K562 (cell line): ENCODE results near the gene DOCK1. TPM values are rescaled to one million over a fixed set of nuclear protein-coding genes. Genes with fewer than 3 reads are reported as not detected.

Experiments used
- ATAC-seq: fragments of 200-7000 bp; cut with Tn5 transposase; 3 replicates; pipeline ENCODE4 v1.9.1; 2020; ENCODE audit warnings: moderate library complexity
- BruUV-seq: library from RNA; stranded (reverse); fragments of 400-500 nt; replicated peaks from 2 replicates; lab custom pipeline; 2021; lab: Mats Ljungman, UMichigan
- CTCF ChIA-PET: fragments of 300-600 bp; formaldehyde crosslinking; extraction: SDS; loops from one replicate; lab custom pipeline; 2021; ENCODE audit warnings: low intra/inter-chr PET ratio; lab: Yijun Ruan, JAX
- POLR2A ChIA-PET: fragments of 300-600, 350-650 bp; sonication (Branson Sonifier 250); formaldehyde crosslinking; extraction: SDS; loops from one replicate; lab custom pipeline; 2021; ENCODE audit warnings: antibody characterized with exemption, inconsistent platforms; lab: Yijun Ruan, JAX
- DNase-seq, 4 experiments: peaks; one replicate each; pipeline versions ENCODE4 v3.0.0 to v3.0.0-alpha.2; 2011 to 2018; ENCODE audit warnings: low spot score in 3 of 4, mixed read lengths in 3 of 4; ENCODE audit errors: extremely low read depth in 1 of 4
- FAIRE-seq: peaks from 2 replicates; lab custom pipeline; 2011; peaks lifted over from hg19 to GRCh38; lab: Jason Lieb, UNC
- H2AFZ ChIP-seq: 2 replicates; pipeline ENCODE4 v1.6.0; 2011; ENCODE audit warnings: low read depth, low read length, control low read depth, inconsistent platforms
- H3K27ac ChIP-seq: fragments of 200-600 bp; 3 replicates; pipeline ENCODE4 v1.8.0; 2011; ENCODE audit warnings: low read depth, mild to moderate bottlenecking, control low read depth, inconsistent platforms, low read length, moderate library complexity, mixed read lengths; ENCODE audit errors: extremely low read depth
- H3K27me3 ChIP-seq, 2 experiments: fragments of 300-600 bp in 1 of 2; 2 replicates in 1 of 2; 3 replicates in 1 of 2; pipeline versions ENCODE4 v1.6.0 to v1.8.0; 2011; ENCODE audit warnings: inconsistent platforms in 2 of 2, low read length in 2 of 2, mild to moderate bottlenecking in 1 of 2, mixed read lengths in 1 of 2, moderate library complexity in 1 of 2; ENCODE audit not compliant: control insufficient read depth in 2 of 2, insufficient read depth in 2 of 2
- H3K36me3 ChIP-seq: fragments of 300-600 bp; 3 replicates; pipeline ENCODE4 v1.8.0; 2011; ENCODE audit warnings: mild to moderate bottlenecking, low read length, inconsistent platforms; ENCODE audit not compliant: control insufficient read depth, insufficient read depth
- H3K4me1 ChIP-seq, 2 experiments: fragments of 200-600 bp in 1 of 2; replicated peaks in 1 of 2; 2 replicates in 1 of 2; 3 replicates in 1 of 2; pipeline versions ENCODE4 v1.5.1 to v1.8.0; 2011; ENCODE audit warnings: inconsistent platforms in 2 of 2, low read length in 2 of 2, mild to moderate bottlenecking in 1 of 2, mixed read lengths in 1 of 2, moderate library complexity in 1 of 2; ENCODE audit not compliant: control insufficient read depth in 2 of 2, insufficient read depth in 2 of 2
- H3K4me2 ChIP-seq: 2 replicates; pipeline ENCODE4 v1.6.1; 2011; ENCODE audit warnings: low read length, control low read depth, inconsistent platforms, mixed read lengths; ENCODE audit not compliant: insufficient read depth
- H3K4me3 ChIP-seq: fragments of 200-600 bp; sonication (generic), shearing (Covaris generic); 2 replicates; pipeline ENCODE4 v1.5.1; 2016; ENCODE audit warnings: control low read depth, inconsistent platforms
- H3K79me2 ChIP-seq: fragments of 200-600 bp; 3 replicates; pipeline ENCODE4 v1.8.0; 2011; ENCODE audit warnings: low read length, inconsistent platforms; ENCODE audit not compliant: control insufficient read depth, insufficient read depth
- H3K9ac ChIP-seq, 2 experiments: 2 replicates each; pipeline versions ENCODE4 v1.6.0 to v1.6.1; 2011; ENCODE audit warnings: low read depth in 2 of 2, low read length in 2 of 2, control low read depth in 1 of 2, inconsistent platforms in 1 of 2, mild to moderate bottlenecking in 1 of 2, mixed read lengths in 1 of 2; ENCODE audit not compliant: insufficient read depth in 1 of 2
- H3K9me1 ChIP-seq: one replicate; pipeline ENCODE4 v1.6.0; 2011; ENCODE audit warnings: inconsistent platforms, mild to moderate bottlenecking, low read length, moderate library complexity; ENCODE audit not compliant: control insufficient read depth, insufficient read depth
- H3K9me3 ChIP-seq: replicated peaks from 2 replicates; pipeline ENCODE4 v1.5.1; 2011; ENCODE audit warnings: low read depth, low read length, inconsistent platforms; ENCODE audit not compliant: control insufficient read depth, insufficient read depth
- H4K20me1 ChIP-seq: replicated peaks from 2 replicates; pipeline ENCODE4 v1.6.1; 2011; ENCODE audit warnings: low read length, inconsistent platforms, mixed read lengths; ENCODE audit not compliant: control insufficient read depth, insufficient read depth
- DMBX1 ChIP-seq: fragments of 250-450 bp; sonication (Bioruptor Pico); IDR thresholded peaks from 2 replicates; pipeline ENCODE4 v1.8.0; 2022; ENCODE audit warnings: inconsistent platforms, mild to moderate bottlenecking, moderate library complexity, borderline replicate concordance
- GATAD2A ChIP-seq: fragments of 450-650 bp; IDR thresholded peaks from 2 replicates; pipeline ENCODE4 v1.6.1; 2017
- HNRNPL ChIP-seq: fragments of 200-400 bp; formaldehyde crosslinking; IDR thresholded peaks from 2 replicates; pipeline ENCODE4 v1.6.1; 2017; ENCODE audit warnings: low read depth, mild to moderate bottlenecking, low read length
- TAF15 ChIP-seq: fragments of 200-400 bp; formaldehyde crosslinking; IDR thresholded peaks from 2 replicates; pipeline ENCODE4 v1.6.1; 2017; ENCODE audit warnings: mild to moderate bottlenecking, low read depth, low read length, moderate library complexity
- WGBS: fragments of 100-300 bp; shearing (Covaris generic); methylation state at CpG from one replicate; pipeline ENCODE4 v1.1.6; 2016; ENCODE audit warnings: low coverage, mixed read lengths; ENCODE audit not compliant: insufficient coverage; ENCODE audit errors: missing lambda C conversion rate; 5-methylcytosine and 5-hydroxymethylcytosine counted together
- in situ Hi-C: fragments of 300-500 bp; cut with MboI; formaldehyde crosslinking; loops from 4 replicates; pipeline ENCODE4 v1.15.0; 2018; ENCODE audit warnings: inconsistent platforms, mixed read lengths
- intact Hi-C: fragments of 100-400 bp; cut with micrococcal nuclease; formaldehyde crosslinking; loops from 2 replicates; pipeline ENCODE4 v1.14.2; 2022
- polyA plus RNA-seq, 8 experiments: library from polyadenylated mRNA; depleted of rRNA in 4 of 8; stranded (reverse) in 5 of 8; unstranded in 3 of 8; fragments of >200 nt; fragmentation: Nextera tagmentation in 2 of 8; fragmentation: Illumina TruSeq in 1 of 8; extraction: Ambion mirVana in 2 of 8; extraction: Trizol in 1 of 8; gene quantifications; 2 replicates each; pipeline versions ENCODE4 v1.2.1 to v1.2.3, GENCODE V29; 2011 to 2014; ENCODE audit warnings: inconsistent platforms in 1 of 8, missing spikeins in 1 of 8
- total RNA-seq, 7 experiments: library from RNA; depleted of rRNA in 6 of 7; stranded (reverse); fragments of >200 nt in 6 of 7; fragmentation: Illumina TruSeq in 2 of 7; extraction: Trizol in 2 of 7; gene quantifications; 2 replicates each; pipeline versions ENCODE4 v1.2.1 to v1.2.3, GENCODE V29; 2011 to 2021; ENCODE audit warnings: low replicate concordance in 1 of 7
- TF ChIP-seq, protein P1 (sequence below): fragments of 450-650 bp; IDR thresholded peaks from 2 replicates; pipeline ENCODE4 v1.6.1; 2016; ENCODE audit warnings: borderline replicate concordance
- TF ChIP-seq, protein P2 (sequence below): fragments of 250-450 bp; sonication (Bioruptor Pico); IDR thresholded peaks from 2 replicates; pipeline ENCODE4 v1.5.0; 2022; ENCODE audit warnings: mild to moderate bottlenecking

The DOCK1 gene
- total and polyA plus RNA-seq, 9 of the 15 experiments (the other 6 are each of a cell fraction or from before 2014, with no cell fraction given) = 0.31 TPM; not detected in 8

DNA sequence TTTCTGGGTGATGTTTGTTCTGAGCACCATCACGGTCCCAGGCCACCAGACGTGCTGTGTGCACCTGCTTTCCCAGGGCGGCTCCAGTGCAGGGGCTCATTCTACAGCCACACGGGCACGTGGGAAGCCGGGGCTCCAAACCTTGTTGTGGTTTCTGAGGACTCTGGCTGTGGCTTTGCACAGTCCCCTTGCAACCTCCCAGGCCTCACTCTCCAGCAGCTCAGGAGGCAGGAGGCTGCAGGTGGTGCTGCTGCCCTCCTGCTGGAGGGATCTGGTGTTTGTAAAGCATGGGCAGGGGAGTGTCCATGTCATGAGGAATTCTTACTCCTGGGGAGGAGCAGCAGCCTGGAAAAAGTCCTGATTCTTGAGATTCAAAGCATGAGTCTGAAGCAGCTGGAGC, 236.9 kb downstream of the DOCK1 start:
- Histone ChIP-seq H3K9me3 (no peaks in the 10 kb centered on the region), H2AFZ (no peak overlapping the region), H3K79me2 (no peaks in the 10 kb centered on the region), H3K27ac (no peak overlapping the region), H3K27me3 (no peaks in the 10 kb centered on the region), H3K4me3 (no peak overlapping the region), H3K9me1 (no peaks in the 10 kb centered on the region), H3K9ac (no peak overlapping the region), H3K4me1 (no peaks in the 10 kb centered on the region), H3K36me3 (no peaks in the 10 kb centered on the region), H3K4me2 (no peak overlapping the region), H4K20me1 (no peaks in the 10 kb centered on the region)
- ATAC-seq (no peak), DNase-seq (no peak), FAIRE-seq (no peak)
- 2% methylated on average over 6 of the region's 6 CpGs for WGBS
- BruUV-seq = no TSS peak
- intact Hi-C loops = no loop called here
- ChIA-PET POLR2A (no interaction called here), CTCF (no interaction called here)
- no peak for TF ChIP-seq TAF15
- no peak for TF ChIP-seq GATAD2A
- no peak for TF ChIP-seq DMBX1 (CRISPR knock-in tag)
- no peak for TF ChIP-seq HNRNPL
- TF ChIP-seq, protein P1, sequence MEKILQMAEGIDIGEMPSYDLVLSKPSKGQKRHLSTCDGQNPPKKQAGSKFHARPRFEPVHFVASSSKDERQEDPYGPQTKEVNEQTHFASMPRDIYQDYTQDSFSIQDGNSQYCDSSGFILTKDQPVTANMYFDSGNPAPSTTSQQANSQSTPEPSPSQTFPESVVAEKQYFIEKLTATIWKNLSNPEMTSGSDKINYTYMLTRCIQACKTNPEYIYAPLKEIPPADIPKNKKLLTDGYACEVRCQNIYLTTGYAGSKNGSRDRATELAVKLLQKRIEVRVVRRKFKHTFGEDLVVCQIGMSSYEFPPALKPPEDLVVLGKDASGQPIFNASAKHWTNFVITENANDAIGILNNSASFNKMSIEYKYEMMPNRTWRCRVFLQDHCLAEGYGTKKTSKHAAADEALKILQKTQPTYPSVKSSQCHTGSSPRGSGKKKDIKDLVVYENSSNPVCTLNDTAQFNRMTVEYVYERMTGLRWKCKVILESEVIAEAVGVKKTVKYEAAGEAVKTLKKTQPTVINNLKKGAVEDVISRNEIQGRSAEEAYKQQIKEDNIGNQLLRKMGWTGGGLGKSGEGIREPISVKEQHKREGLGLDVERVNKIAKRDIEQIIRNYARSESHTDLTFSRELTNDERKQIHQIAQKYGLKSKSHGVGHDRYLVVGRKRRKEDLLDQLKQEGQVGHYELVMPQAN = no peak
- TF ChIP-seq, protein P2, sequence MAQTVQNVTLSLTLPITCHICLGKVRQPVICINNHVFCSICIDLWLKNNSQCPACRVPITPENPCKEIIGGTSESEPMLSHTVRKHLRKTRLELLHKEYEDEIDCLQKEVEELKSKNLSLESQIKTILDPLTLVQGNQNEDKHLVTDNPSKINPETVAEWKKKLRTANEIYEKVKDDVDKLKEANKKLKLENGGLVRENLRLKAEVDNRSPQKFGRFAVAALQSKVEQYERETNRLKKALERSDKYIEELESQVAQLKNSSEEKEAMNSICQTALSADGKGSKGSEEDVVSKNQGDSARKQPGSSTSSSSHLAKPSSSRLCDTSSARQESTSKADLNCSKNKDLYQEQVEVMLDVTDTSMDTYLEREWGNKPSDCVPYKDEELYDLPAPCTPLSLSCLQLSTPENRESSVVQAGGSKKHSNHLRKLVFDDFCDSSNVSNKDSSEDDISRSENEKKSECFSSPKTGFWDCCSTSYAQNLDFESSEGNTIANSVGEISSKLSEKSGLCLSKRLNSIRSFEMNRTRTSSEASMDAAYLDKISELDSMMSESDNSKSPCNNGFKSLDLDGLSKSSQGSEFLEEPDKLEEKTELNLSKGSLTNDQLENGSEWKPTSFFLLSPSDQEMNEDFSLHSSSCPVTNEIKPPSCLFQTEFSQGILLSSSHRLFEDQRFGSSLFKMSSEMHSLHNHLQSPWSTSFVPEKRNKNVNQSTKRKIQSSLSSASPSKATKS (CRISPR knock-in tag) = no peak
- in situ Hi-C loops = no loop called here
